GM10266 (cell line): ENCODE data around the gene MTREX.
"Not testable (repeated sequence)": the region's sequence is repeated elsewhere in the genome, so short reads cannot be mapped to it uniquely, and the experiment has no call there.

Experiments
- DNase-seq: peaks from one replicate; pipeline ENCODE4 v3.0.0; 2012; ENCODE audit errors: extremely low spot score
- TF ChIP-seq, protein P1 (sequence below): IDR thresholded peaks from 2 replicates; pipeline ENCODE4 v1.5.1; 2012; ENCODE audit warnings: mild to moderate bottlenecking, low read depth; ENCODE audit not compliant: control insufficient read depth, insufficient read depth; ENCODE audit errors: missing control alignments

MTREX gene

DNA sequence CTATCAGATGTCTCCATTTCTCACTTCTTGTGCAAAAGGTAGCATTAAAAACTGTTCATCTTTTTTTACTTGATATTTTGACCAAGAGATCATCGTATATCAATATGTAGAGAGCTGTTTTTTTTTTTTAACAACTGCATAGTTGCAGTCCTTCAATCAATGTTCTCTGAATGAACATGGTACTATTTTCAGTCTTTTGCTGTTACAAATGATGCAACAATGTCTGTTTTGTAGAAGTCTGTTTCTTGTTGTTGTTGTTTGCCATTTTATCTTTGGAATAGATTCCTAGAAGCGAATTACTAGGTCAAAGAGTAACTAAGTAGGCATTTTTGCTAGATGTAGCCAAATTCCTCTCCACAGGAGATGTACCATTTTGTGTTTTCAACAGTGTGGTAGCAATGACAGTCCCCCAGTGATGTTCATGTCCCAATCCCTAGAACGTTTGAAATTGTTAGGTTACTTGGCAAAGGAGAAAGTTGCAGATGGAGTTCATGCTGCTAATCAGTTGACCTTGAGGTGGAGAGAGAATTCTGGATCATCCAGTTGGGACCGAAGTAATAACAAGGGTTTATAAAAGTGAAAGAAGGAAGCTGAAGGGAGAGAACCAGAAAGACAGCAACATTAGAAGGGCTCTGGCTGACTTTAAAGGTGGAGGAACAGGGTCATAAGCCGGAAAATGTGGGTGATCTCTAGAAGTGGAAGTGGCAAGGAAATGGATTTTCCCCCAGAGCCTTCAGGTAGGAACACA, 6.3 kb downstream of the MTREX start:
- TF ChIP-seq, protein P1, sequence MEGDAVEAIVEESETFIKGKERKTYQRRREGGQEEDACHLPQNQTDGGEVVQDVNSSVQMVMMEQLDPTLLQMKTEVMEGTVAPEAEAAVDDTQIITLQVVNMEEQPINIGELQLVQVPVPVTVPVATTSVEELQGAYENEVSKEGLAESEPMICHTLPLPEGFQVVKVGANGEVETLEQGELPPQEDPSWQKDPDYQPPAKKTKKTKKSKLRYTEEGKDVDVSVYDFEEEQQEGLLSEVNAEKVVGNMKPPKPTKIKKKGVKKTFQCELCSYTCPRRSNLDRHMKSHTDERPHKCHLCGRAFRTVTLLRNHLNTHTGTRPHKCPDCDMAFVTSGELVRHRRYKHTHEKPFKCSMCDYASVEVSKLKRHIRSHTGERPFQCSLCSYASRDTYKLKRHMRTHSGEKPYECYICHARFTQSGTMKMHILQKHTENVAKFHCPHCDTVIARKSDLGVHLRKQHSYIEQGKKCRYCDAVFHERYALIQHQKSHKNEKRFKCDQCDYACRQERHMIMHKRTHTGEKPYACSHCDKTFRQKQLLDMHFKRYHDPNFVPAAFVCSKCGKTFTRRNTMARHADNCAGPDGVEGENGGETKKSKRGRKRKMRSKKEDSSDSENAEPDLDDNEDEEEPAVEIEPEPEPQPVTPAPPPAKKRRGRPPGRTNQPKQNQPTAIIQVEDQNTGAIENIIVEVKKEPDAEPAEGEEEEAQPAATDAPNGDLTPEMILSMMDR: no peak
- no peak for DNase-seq

DNA sequence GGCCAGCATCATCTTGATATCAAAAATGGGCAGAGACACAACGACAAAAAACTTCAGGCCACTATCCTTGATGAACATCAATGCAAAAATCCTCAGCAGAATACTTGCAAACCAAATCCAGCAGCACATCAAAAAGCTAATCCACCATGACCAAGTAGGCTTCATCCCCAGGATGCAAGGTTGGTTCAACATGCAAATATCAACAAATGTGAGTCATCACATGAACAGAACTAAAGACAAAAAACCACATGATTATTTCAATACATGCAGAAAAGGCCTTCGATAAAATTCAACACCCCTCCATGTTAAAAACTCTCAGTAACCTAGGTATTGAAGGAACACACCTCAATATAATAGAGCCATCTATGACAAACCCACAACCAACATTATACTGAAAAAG, 8.5 kb downstream of the MTREX start:
- no peak for DNase-seq
- TF ChIP-seq, protein P1: no peak

DNA sequence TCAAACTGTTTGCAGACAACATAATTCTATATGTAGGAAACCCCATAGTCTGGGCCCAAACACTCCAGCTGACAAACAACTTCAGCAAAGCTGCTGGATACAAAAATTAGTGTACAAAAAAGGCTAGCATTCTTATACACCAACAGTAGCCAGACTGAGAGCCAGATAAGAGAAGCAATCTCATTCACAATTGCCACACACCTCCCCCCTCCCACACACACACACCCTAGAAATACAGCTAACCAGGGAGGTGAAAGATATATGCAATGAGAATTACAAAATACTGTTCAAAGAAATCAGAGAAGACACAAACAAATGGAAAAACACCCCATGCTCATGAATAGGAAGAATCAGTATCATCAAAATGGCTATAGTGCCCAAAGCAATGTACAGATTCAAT, 9.0 kb downstream of the MTREX start:
- TF ChIP-seq, protein P1: no peak
- DNase-seq: no peak

DNA sequence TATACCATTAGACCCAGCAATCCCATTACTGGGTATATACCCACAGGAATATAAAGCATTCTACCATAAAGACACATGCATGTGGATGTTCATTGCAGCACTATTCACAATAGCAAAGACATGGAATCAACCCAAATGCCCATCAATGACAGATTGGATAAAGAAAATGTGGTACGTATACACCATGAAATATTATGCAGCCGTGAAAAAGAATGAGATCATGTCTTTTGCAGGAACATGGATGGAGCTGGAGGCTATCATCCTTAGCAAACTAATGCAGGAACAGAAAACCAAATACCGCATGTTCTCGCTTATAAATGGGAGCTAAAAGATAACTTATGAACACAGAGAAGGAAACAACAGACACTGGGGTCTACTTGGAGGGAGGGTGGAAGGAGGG, 10.4 kb downstream of the MTREX start:
- DNase-seq: not testable (repeated sequence)

DNA sequence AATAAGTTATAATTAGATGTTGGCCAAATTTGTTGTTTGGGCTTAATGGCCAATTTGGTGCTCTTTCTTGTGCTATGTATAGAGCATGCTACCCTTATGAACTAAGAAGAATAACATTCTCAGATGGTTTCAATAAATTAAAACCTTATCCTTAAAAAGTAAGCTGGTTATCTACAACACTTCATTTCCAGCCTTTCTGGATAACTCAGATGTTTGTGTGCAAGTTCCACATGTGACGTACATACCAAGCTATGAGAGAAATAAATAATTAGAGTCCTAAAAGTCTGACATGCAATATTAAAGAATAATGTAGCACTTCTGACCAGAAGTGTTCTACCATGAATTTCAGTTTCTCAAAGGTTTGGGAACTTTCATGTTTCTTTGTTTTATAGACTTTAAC, 11.7 kb downstream of the MTREX start:
- TF ChIP-seq, protein P1: no peak
- no peak for DNase-seq

DNA sequence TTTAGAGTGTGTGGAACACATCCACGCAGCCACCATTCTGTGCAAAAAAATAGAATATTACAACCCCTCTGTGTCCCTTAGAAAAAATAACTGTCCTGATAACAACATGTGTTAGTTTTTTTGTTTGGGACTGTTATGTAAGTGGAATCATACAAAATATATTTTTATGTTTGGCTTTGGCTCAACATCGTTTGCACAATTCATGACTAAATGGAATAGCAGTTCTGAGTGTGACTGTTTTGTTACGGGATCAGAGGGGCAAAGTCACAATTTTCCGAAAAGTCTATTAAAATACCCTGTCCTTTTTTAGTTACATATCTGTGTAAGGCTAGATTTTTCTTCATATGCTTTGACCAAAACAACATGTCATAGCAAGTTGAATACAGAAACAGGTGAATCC, 12.8 kb downstream of the MTREX start:
- TF ChIP-seq, protein P1: no peak
- no peak for DNase-seq

DNA sequence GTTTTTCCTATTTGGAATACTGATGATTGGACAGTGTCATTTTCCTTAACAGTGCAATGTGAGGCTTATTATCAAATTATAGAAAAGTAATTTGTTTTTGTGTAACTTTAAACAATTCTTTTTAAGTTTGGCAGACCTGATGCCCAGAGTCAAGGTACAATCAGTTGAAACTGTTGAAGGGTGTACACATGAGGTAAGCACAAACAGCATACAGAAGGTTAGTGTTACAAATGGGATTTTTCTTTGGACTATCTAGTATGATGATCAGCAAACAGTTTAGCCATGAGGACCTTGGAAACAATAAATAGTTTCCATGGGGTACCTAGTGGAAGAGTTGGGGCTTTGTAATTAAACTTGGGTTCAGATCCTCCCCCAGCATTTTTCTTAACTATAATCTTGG, 16.2 kb downstream of the MTREX start:
- TF ChIP-seq, protein P1: no peak
- DNase-seq: no peak

DNA sequence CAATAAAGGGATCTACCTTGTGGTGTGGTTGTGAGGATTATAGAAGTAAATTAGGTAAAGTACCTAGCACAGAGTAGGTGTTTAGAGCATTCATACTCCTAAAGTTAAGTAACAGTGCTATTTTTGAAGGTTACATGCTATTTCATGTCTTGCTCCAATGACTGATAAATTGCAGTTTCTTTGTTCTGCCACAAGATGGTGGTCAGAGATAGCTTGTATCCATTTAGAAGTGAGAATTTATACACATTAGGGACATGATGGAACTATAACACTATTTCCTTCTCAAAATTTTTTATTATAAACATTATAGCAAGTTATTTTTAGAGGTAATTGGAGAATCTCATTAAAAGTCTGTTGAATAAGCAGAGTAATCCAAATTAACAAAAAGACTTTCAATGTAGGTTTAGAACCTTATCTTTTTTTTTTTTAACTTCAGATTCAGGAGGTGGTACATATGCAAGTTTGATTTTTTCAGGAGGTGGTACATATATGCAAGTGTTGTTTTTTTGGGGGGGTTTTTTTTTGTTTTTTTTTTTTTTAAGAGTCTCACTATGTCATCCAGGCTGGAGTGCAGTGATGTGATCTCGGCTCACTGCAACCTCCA, 17.1 kb downstream of the MTREX start:
- TF ChIP-seq, protein P1: peak; percentile 57
- peak; percentile 37 for DNase-seq
